ENCODE data around the gene OXT. TPM values are rescaled to one million over a fixed set of nuclear protein-coding genes. Genes with fewer than 3 reads are reported as not detected.

The OXT gene
- total RNA-seq, 1 donor from 2014 or later = not detected

DNA sequence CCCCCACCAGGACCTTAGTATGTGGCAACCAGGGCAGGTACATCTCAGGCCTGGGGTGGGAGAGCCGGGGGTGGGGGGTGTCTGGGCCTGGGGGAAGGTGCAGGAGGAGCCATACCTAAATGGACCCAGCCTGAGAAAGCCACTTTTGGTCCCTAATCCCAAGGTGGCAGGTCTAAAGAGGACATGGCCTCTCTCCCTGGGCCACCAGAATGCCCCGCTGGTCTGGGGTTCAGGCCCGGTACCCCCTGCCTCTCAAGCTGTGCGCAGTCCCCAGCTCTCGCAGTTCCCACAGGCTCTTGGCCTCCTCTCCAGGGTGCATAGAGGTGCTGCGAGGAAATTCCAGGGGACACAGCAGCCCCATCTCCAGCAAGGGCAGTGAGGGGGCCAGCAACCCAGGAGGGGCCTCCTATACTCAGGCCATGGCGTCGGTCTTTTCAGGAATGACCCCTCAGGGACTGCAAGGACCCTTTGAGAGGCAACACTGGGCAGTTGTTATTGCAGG is 14.2 kb downstream of the OXT start:
- ATAC-seq = no peak

DNA sequence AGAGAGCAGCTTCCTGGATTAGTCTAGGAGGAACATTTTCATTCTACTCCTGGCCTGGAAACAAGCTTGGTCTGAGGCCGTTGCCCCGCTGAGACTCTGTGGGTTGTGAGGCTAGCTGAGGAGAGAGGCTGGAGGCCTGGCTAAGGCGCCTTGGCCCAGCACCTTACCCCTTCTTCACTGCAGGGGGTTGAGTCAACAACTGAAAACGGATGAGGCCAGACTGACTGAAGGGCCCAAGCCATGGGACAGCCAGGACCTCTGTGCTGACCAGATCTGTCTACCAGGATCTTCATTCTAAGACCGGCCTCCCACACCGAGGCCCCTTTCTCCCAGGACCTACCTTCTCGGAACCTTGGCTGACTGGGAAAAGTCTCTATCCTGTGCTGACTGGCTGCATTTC is 16.6 kb downstream of the OXT start:
- ATAC-seq = no peak

DNA sequence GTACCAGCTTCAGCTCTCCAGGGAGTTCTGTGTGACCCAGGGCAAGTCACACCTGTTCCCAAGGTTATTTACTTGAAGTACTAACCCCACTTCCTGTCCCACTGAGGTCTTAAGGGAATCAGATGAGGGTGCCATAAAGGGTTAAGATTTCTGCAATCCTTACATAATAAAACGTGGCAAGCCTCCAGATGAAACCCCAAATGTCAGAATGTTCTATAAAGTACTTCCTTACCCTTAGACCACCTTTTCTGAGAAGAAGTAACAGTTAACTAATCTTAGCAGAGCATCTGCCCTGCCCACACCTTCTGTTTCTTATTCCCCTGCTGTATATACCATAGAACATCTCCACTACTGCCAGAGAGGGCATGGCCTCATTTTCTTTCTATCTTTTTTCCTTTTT is 19.1 kb downstream of the OXT start:
- ATAC-seq = no peak

DNA sequence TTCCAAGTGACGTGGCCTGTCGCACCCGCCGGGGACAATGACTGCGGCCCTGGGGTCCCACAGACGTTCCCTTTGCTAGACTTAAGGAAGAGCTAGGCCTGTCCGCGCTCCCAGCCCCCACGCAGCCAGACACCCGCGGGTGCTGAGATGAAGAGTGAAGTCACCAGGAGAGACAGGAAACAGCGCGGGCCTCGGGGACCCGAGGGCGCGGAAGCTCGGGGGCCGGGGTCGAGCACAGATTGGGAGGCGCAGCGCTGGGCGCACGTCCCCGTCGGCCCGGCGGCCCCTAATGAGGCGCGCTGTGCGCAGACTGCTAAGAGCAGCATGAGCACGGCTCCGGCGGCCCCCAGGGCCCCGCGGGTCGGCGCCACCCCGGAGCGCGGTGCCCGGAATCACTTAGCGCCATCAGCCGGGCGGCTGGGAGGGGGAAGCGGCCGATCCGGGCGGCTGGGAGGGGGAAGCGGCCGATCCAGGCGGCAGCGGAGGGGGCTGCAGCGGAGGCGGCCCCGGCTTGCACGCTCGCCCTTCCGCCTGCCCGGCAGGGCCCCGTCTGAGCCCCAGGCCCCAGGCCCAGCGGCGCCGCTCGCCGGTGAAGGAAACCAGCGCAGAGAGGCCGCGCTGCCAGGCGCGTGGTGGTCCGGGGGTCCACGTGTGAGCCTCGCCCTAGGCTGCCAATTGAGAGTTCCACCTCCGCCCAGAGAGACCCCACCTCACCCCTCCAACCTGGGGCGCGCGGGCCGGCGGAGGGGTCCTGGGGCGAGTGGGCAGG is 21.4 kb downstream of the OXT start:
- ATAC-seq = peak; percentile 25

DNA sequence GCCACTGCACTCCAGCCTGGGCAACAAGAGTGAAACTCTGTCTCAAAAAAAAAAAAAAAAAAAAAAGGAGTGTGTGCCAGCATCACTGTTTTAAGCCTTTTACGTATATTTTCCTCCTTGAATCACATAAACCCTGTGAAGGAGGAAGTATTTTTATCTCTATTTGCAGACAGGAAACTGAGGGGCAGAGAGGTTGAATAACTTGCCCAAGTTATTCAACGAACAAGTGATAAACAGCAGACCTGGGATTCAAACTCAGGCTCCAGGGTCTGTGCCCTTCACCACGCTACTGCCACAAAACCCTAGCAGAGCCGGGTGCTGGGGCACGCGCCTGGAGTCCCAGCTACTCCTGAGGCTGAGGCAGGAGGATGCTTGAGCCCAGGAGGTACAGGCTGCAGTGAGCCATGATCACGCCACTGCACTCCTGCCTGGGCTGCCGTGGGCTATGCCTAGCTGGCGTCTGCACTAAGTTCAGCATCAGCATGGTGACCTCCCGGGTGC is 22.5 kb downstream of the OXT start:
- ATAC-seq = no peak

DNA sequence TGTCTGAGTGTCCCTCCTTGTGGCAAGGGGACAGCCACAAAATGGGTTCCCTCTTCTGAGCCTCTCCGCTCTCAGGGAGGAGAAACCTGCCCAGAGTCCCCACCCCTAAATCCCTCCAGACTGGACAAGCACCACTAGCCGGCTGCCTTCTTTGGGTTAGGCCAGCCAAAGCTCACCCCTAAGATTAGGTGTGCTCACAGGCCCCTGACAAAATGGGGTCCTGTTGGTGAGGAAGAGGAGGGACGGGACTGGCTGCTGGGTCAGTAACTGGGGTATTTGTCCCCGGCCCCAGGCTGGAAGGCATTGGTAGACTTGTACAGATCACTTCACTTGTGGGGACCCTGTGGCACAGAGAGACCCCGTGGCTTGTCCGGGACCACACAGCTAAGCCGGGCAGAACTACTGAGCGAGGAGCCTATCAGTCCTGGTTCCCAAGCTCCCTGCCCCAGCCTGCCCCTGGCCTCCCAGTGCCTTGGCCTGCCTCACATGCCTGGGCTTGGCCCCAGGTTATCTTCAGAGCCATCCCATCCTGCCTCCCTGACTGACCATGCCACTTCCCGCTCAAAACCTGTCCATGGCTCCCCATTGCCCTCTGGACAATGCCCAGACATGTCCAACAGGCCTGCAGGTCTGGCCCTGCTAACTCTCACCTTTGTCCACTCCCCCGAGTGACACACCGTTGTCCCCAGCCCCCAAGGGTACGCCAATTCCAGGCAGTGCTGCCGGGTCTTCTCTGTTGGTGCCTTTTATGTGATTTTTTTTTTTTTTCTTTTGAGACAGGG is 23.6 kb downstream of the OXT start:
- ATAC-seq = peak; percentile 29

DNA sequence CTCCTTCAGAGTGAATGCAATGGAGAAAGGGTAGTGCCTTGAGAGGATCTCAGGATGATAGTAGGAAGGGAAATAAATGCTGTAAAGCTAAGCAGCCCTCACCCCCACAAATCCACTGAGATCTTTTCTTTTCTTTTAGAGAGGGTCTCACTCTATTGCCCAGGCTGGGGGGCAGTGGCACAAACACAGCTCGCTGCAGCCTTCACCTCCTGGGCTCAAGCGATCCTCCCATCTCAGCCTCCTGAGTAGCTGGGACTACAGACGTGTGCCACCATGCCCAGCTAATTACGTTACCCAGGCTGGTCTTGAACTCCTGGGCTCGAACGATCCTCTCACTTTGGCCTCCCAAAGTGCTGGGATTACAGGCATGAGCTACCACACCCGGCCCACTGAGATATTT is 29.1 kb downstream of the OXT start:
- no peak for ATAC-seq

DNA sequence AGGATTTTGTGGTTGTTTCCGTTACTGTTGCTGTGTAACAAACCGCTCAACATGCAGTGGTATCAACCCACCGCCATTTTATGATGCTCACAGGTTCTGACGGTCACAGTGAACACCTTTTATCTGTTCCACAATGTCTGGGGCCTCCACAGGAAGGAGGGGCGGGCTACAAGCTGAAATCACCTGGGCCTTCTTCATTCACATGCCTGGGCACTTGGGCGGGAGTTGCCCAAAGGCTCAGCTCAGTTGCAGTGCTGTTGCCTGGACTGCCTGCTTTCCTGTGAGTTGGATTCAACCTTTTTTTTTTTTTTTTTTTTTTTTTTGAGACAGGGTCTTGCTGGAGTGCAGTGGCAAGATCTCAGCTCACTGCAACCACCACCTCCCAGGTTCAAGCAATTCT is 29.8 kb downstream of the OXT start:
- ATAC-seq = no peak

DNA sequence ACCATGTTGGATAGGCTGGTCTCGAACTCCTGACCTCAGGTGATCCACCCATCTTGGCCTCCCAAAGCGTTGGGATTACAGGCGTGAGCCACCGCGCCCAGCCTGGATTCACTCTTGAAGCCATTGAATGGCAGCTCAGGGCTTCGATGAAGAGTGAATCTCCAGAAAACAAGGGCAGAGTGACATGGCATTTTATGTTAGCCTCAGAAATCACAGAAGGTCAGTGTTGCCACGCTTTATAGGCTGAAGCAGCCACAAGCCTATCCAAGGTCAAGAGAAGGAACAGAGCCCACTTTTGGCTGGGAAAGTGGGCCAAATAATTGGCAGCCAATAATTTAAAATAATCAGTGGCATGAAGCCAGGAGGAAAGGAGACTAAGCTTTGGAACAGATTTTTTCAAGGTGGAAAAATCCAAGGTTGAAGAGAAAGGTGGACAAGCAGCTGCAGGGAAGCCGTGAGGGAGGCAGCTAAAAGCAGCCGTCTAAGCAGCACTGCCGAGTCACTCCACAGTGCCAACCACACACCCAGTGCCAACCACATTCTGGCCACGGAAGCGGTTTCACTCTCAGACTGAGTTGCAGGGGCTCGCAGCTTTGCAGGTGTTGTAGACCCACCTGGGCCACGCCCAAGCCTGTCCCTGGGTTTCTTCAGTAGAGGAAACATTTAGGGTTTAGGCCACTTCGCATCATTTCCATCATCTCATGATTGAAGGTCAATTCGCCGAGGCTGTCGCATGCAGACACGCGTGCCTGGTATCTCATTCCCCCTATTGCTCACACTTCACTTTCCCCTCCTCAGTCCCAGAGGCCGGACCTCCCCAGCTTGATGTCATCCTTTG is 30.5 kb downstream of the OXT start:
- ATAC-seq = no peak

DNA sequence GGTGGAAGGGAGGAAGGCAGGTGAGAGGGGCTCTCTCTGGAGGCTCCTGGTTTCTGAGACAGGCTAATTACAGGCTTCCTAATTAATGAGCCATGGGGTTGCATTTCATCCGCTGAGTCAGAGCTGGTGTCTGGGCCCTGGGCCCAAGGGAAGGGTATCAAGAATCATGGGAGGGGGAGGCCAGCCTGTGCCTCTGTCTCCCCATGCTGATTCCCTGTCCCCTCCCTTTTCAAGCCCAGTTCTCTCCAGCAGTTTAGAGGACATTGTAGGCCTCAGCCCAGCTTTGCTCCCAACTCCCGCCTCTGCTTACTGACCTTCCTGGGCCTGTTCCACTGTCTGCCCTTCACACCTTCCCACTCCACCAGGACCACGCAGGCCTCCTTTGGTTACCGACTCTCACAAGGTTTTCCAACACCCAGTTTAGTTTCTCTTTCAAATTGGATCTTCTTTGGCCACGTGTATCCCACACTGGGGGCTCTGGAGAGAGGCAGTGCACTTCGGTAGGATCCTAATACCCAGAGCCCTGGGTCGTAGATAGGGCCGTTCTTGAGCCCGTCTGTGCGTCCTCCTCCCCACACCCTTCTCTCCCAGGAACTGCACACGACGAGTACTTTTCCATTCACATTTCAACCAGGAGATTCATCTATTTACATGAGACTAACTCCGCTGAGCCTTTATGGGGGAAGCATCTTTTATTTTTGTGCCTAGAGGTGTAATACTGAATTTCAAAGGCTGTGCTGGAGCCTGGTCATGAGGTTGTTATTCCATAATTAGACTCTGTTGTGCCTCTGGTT is 31.4 kb downstream of the OXT start:
- no peak for ATAC-seq

DNA sequence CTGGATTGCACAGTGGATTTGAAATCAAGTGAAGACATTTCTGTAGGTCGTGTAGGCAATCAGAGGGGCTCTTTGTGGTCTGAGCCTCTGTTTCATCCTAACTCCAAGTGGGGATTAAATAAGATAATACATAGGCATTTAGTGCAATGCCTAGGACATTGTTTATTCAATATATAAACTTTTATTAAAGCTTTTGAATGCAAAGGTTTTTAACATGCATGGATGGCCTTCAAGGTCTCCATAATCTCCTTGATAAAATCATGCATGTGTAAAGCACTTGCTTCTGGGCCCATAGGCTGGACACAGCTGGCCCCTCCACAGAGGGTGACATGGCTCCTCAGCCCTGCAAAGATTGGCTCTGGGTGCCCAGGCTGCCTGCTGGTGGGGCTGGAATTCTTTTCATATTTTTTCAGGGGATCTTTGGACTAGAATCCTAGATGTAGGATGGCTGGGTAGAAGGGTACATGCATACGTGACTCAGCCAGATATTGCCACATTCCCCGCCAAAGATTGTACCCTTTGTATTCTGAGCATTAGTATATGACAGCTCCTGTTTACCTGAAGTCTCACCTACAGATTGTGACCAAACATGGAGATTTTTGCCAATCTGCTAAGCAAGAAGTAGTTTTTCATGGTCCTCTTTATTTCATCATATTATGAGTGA is 32.1 kb downstream of the OXT start:
- ATAC-seq = no peak

DNA sequence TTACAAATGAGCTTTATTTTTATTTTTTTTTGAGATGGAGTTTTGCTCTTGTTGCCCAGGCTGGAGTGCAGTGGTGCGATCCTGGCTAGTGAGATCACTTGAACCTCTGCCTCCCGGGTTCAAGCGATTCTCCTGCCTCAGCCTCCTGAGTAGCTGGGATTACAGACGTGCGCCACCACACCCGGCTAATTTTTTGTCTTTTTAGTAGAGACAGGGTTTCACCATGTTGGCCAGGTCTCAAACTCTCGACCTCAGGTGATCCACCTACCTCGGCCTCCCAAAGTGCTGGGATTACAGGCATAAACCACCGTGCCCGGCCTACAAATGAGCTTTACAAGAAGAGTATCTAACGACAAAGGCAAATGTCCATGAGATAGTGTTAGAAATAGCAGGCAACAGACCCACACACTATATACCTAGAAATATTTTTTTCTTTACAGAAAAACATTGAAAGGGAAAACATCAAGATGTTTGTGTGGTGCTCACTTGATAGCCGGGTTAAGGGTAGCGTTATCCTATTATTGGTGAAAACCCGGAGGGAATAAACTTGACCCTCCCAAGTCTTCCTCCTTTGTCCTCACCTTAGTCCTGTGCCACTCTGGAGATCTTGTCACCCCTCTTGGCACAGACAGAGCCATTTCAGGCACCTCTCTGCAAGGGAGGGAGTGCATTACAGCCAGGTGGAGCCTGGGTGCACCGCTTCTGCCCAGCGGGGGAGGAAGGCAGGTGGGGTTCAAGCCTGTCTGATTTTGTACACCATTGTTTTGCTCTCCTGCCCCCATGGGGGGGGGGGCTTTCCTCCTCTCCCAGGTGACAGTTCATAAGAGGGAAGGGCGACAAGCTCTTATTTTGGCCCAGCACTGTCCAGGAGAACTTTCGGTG is 34.1 kb downstream of the OXT start:
- no peak for ATAC-seq

DNA sequence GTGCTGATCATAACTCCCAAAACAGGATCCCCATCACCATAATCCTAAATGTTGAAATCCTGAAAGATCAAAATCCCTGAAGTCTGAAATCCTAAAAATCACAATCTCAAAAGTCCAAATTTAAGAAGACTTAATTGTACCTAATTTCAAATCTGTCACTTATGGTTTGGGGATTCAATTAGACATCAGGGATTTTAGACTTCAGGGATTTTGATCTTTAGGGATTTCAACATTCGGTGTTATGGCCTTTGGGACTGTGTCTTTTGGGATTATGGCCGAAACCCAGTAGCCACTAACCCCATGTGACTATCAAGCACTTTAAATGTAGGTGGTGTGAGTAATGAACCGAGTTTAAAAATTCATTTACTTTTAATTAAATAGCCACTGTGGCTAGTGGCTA is 34.8 kb downstream of the OXT start:
- no peak for ATAC-seq

DNA sequence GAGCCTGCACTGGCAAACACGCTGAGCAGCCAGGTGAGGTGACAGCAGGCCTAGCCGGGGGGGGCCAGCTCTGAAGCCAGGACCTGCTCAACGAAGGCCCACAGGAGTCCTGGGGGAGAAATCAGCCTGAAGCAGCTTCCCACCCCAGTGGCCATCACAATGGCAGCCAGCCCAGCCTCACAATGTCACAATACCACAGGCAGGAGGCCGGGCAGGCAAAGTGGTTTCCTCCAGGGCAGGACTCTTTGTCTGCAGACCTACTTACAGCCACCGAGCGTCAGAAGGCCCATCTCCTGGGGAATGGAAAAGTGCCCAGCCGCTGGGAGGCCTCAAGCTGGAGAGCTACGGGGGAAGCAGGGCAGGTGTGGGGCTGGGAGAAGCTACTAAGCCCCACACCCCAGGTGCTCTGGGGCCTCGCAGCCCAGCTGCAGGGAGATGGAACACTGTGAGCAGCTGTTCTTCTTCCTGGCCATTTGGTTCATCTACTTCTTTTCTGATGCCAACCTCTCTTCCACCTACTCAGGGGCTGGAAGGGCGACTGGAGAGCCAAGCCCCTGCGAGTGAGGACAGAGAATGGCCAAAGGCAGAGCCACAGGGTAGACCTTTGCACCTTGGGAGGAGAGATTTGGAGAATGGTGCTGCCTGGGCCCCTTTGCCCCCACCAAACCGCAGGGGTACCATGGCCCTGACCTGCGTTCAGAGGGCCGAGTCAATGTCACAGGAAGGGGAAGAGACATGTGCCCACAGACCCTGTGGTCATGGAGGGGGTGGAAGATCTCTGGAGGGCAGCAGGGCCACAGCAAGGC is 35.4 kb downstream of the OXT start:
- no peak for ATAC-seq

DNA sequence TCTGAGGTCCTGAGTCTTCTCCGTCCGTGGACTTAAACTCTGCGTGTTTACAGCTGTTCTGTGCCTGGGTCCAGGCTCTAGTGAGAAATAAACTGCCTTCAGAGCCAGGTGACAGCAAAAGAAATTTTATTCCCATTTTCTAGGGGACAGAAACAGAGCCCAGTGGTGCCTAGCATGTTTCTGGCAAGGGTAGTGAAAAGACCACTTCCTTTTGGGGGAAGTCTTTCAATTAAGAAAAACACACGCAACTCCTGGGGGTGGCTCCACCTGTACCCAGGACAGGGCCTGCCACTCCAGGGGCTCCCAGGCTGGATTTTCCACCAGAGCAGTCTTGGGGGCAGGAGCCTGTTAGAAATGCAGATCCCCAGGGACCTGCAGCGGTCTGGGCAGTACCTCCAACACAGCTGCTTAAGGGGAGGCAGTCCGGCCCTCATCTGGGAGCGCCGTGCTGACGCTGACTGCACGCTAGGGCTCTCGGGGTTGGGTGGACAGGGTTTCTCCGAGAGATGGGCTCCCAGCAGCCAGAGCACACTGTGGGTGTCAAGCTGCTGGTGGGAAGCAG is 36.1 kb downstream of the OXT start:
- no peak for ATAC-seq

DNA sequence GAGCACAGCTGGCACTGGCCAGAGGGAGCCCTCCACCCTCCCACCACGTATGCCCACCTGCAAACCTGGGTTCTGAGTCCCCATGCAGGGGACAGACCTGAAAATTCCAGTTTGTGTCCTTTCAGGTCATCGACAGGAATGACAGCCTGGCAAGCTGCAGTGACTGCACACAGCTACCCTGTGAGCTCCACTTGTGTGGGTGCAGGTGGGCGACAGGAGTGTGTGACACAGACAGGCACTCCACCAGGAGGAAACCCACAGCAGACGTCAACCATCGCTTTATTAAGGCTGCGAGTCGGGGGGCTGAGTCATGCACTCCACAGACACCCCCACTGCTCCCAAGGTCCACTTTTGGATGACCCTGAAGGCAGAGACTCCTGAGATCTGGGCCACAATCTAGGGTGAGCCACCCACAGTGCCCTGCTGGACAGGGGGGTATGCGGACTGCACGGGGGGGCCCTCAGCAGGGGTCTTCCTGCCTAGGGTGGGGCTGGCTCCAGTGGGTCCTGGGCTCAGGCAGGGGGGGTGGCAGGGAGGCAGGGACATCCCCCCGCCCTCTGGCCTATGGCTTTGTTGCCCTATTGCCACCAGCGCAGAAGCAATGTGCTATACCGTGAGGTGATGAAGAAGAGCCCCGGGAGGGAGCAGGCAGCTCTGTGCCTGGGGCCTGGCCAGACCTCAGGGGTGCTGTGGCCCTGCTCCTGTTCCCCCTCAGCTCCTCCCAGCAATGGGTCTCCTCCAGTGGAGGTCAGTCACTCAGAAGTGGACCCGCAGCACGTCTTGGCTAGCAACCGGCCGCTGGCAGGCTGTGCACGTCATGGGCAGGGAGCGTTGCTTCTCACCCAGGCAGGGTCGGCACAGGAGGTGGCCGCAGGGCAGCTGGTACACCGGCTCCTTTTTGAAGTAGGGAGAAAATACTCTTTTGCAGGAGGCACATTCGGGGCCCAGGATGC is 38.2 kb downstream of the OXT start:
- peak; percentile 24 for ATAC-seq

DNA sequence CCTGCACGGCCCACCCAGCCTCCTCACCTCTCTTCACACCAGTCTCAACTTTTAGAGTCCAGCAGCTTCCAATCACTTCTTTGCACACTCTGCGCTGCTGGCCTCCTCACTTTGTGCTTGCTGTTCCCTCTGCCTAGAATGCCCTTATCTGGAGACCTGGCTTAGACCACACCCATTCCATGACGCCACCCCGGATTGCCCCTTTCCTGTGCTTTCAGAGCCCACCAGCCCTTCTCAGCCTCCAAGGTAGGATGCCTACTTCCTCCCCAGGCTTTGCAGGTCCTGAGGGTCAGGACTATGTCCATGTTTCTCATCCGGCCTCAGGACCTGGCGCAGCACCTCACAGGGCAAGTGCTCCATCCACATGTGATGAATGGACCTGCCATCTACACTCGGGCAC is 40.1 kb downstream of the OXT start:
- ATAC-seq = no peak

DNA sequence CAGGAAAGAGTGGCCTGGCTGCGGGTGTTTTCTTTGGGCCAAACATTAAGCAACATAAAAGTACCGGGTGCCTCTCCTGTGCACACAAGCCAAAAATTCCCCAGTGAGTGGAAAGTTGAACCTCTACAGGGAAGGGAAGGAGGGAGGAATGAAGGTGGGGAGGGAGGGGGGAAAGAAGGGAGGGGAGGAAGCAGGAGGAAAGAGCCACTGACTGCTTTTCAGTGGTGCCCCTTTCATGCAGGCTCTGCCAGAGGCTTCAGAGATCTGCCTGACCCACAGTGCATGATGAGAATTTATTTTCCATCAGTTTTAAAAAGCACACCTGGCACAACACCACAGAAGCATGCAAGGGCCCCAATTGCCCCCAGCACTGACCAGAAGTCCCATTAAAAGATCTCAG is 40.6 kb downstream of the OXT start:
- ATAC-seq = no peak
